GM12874 (cell line): Measurements from ENCODE around the gene ARHGEF16.

Experiments used
- CTCF ChIP-seq: IDR thresholded peaks from 2 replicates; pipeline ENCODE4 v1.5.1; 2011; ENCODE audit warnings: low read depth, mild to moderate bottlenecking, control low read depth, low read length, moderate library complexity; ENCODE audit not compliant: insufficient read depth

The ARHGEF16 gene

GRCh38 chr1:3469104-3469848, 14.8 kb downstream of the ARHGEF16 start:
- no peak for TF ChIP-seq CTCF

GRCh38 chr1:3469849-3470649, 15.6 kb downstream of the ARHGEF16 start:
- TF ChIP-seq CTCF, result no peak

- TF ChIP-seq CTCF, result no peak
These were observed 16.3 kb downstream of the ARHGEF16 start for GRCh38 chr1:3470650-3471355.

DNA sequence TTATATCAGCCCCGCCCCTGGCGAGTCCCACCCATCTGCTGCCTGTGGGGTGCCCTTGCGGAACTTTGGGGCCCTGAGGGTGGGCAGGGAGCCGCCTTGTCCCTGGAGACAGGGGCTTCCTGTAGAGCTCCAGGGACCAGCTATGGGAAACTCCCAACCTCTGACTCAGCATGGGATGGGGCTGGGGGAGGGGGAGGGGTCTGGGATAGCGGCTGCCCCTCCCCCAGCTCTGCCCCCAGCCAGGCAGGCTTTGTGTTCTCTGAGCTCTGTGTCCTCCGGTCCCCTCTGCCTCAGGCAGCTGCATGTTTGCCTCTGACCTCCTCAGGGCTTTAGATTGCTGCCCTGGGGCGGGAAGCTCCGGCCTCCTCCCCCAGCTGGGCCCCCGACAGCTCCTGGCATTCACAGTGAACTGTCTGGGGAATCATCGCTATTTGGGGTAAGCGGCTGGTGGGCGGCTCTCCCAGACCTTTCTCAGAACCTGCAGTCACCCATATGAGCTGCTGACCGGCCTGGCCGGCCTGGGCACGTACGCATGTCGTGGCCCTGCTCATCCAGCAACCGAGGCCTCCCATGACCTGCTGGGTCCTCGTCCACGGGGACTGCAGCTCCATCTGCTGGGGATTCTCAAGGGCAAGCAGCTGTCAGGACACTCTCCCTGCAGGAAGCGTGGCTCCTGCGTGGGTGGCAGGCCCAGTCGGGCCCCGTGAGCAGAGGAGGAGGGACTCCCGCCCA, 17.1 kb downstream of the ARHGEF16 start:
- TF ChIP-seq CTCF, result no peak

DNA sequence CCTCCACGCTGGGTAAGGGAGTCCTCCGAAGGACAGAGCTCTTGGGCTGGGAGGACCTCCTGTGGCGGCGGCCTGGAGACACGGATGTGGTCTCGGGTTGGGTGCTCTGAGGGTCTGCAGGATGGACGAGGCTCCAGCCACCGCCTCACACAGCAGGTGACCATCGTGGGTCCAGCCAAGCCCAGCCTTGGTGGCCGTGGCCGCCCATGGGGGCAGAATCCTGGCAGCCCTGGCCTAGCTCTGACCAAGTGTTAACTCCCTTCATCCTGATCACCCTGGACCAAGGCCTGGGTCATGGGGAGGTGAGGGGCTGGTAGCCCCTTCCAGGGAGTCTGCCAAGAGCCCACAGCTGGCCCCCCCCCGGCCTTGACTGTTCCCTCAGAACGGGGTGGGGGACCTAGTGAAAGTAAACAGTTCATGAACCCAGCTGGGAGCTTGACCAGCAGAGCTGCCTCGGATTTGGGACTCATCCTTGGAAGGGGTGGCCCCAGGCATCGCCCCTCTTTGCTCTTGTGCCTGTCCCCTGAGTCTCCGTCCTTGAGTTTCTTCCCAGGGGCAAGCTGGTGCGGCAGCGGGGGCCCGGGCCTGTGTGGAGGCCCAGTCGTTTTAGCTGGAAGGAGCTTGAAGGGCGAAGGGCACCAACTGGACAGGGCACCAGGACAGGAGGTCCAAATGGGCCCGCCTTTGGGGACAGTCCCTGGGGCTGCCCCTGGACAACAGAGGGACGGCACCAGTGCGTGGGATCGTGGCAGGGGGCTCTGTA, 17.8 kb downstream of the ARHGEF16 start:
- TF ChIP-seq CTCF, result no peak

GRCh38 chr1:3472906-3473305, 18.4 kb downstream of the ARHGEF16 start:
- TF ChIP-seq CTCF, result no peak
